ENCODE data around the gene PGBD1. TPM values are rescaled to one million over a fixed set of nuclear protein-coding genes. Genes with fewer than 3 reads are reported as not detected.

Gene PGBD1
- total RNA-seq, 1 donor from 2014 or later = 13.8 TPM

DNA sequence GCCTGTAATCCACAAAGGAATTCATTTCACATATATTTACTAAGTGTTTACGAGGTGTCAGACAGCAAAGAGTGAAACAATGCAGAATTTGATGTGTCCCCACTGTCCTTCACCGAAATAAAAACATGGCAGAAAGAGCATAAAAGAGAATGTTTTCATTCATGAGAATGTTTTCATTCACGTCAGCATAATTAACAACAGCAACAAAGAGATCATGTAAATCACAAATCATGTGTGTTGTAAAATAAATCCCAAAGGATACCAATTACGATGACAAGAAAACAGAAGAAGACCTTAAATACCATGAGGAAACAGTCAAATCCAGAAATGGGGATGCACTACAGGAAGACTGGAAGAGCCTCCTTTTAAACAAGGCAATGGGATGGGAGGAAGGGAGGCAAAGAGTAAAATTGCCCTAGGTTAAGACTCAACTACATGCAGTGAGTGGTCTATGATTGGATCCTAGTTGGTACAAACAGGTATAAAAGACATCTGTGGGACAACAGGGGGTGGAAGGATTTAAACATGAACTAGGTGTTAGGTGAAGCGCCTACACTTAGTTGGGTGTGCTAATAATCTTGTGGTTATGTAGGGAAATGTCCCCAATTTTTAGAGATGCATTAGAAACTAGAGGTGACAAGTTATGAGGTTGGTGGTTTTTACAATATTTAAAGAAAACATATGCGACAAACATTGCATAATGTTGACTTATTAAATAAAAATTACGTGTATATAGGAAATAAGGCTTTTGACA is 53.1 kb downstream of the PGBD1 start:
- peak overlapping the region; percentile 79 for H3K4me3 ChIP-seq
- H3K4me1 ChIP-seq = peaks cover 21% of the 10 kb centered on the region
- no peaks in the 10 kb centered on the region for H3K27me3 ChIP-seq
- no peak overlapping the region for H2AFZ ChIP-seq (replicated peaks)
- no peaks in the 10 kb centered on the region for H3K4me1 Mint-ChIP-seq
- H3K27ac Mint-ChIP-seq = no peak overlapping the region
- H3K27me3 Mint-ChIP-seq (ENCODE audit: insufficient read depth, low read depth) = no peaks in the 10 kb centered on the region
- DNase-seq (ENCODE audit: low spot score) = no peak
- no peaks in the 10 kb centered on the region for H4K20me1 ChIP-seq (ENCODE audit: low read depth)
- H3K9me3 Mint-ChIP-seq = peaks cover 4% of the 10 kb centered on the region
- peaks cover 31% of the 10 kb centered on the region for H3F3A ChIP-seq (ENCODE audit: low read depth)
- H3K9ac ChIP-seq = peak overlapping the region; percentile 25
- peaks cover 6% of the 10 kb centered on the region for H3K36me3 Mint-ChIP-seq
- H3K4me3 Mint-ChIP-seq = no peak overlapping the region
- peak overlapping the region; percentile 100 for H3K27ac ChIP-seq
- no peaks in the 10 kb centered on the region for H3K9me3 ChIP-seq (ENCODE audit: low read depth)
- H3K4me2 ChIP-seq = peak overlapping the region; percentile 88
- TF ChIP-seq EZH2phosphoT487 (IDR thresholded peaks at IDR 0.05) (no peak), EZH2 (IDR thresholded peaks at IDR 0.05) (no peak)
- TF ChIP-seq, protein P1, sequence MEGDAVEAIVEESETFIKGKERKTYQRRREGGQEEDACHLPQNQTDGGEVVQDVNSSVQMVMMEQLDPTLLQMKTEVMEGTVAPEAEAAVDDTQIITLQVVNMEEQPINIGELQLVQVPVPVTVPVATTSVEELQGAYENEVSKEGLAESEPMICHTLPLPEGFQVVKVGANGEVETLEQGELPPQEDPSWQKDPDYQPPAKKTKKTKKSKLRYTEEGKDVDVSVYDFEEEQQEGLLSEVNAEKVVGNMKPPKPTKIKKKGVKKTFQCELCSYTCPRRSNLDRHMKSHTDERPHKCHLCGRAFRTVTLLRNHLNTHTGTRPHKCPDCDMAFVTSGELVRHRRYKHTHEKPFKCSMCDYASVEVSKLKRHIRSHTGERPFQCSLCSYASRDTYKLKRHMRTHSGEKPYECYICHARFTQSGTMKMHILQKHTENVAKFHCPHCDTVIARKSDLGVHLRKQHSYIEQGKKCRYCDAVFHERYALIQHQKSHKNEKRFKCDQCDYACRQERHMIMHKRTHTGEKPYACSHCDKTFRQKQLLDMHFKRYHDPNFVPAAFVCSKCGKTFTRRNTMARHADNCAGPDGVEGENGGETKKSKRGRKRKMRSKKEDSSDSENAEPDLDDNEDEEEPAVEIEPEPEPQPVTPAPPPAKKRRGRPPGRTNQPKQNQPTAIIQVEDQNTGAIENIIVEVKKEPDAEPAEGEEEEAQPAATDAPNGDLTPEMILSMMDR (IDR thresholded peaks at IDR 0.05) = no peak
- peaks cover 26% of the 10 kb centered on the region for H3K79me2 ChIP-seq (ENCODE audit: low read depth)
- H3K36me3 ChIP-seq = no peaks in the 10 kb centered on the region

GRCh38 chr6:28335040-28335563 is 53.7 kb downstream of the PGBD1 start:
- Histone ChIP-seq H3F3A (ENCODE audit: low read depth) (peaks cover 31% of the 10 kb centered on the region), H3K27me3 (no peaks in the 10 kb centered on the region), H3K4me1 (peaks cover 21% of the 10 kb centered on the region)

DNA sequence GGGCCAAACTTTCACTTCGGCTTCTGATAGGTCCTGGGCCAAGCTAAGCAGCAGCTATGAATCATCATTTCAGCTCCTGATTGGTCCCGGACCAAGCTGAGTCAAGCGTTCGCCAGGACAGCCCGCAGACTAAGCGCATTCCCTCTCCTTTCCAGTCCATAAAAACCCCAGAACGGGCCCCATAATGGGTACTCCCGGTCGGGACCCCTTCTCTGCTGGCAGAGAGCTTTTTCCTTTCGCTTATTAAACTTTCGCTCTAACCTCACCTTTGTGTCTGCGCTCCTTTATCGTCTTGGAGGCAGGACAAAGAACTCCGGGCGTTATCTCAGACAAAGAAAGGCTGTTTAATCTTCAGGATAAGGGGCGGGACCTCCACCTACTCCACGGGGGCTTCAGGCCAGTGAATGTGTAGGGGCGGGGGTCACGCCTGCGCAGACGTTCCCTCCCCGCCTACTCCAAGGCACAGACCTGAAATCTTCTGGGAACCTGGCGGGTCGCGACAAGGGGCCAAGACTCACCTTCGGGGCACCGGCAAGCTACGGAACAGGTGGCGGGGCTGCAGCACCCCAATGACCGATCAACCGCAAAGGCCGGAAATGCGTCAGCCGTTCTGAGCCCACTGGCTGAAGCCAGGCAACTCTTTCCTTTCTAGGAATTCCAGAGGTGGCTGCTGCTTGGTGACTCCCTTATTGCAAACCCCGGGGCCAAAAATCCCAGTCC is 54.4 kb downstream of the PGBD1 start, which contains the start of gene ZSCAN31:
Gene ZSCAN31 (minus strand): TSS at position 585 of the 720 bp plus-strand sequence. CDS start 6,465 bp downstream, outside the sequence.
- H4K20me1 ChIP-seq (ENCODE audit: low read depth) = no peaks in the 10 kb centered on the region
- H3K4me1 ChIP-seq = peaks cover 21% of the 10 kb centered on the region
- TF ChIP-seq, protein P1 (IDR thresholded peaks at IDR 0.05) = no peak
- TF ChIP-seq EZH2 (IDR thresholded peaks at IDR 0.05) (no peak), EZH2phosphoT487 (IDR thresholded peaks at IDR 0.05) (no peak)
- H2AFZ ChIP-seq (replicated peaks) = peak within 1 kb of the TSS; percentile 74
- peak within 1 kb of the TSS; percentile 88 for H3K4me2 ChIP-seq
- H3K4me3 Mint-ChIP-seq = no peak within 1 kb of the TSS
- H3K4me1 Mint-ChIP-seq = no peaks in the 10 kb centered on the region
- peaks cover 26% of the 10 kb centered on the region for H3K79me2 ChIP-seq (ENCODE audit: low read depth)
- DNase-seq (ENCODE audit: low spot score) = peak; percentile 94
- H3F3A ChIP-seq (ENCODE audit: low read depth) = peaks cover 31% of the 10 kb centered on the region
- H3K36me3 ChIP-seq = no peaks in the 10 kb centered on the region
- peak within 1 kb of the TSS; percentile 79 for H3K4me3 ChIP-seq
- H3K27ac Mint-ChIP-seq = no peak within 1 kb of the TSS
- peaks cover 2% of the 10 kb centered on the region for H3K9me3 Mint-ChIP-seq
- H3K9ac ChIP-seq = peak within 1 kb of the TSS; percentile 97
- H3K9me3 ChIP-seq (ENCODE audit: low read depth) = no peaks in the 10 kb centered on the region
- peaks cover 6% of the 10 kb centered on the region for H3K36me3 Mint-ChIP-seq
- peak within 1 kb of the TSS; percentile 100 for H3K27ac ChIP-seq
- H3K27me3 Mint-ChIP-seq (ENCODE audit: insufficient read depth, low read depth) = no peaks in the 10 kb centered on the region
- H3K27me3 ChIP-seq = no peaks in the 10 kb centered on the region

More at GRCh38 chr6:28335040-28335563, 53.7 kb downstream of the PGBD1 start:
- no peak overlapping the region for H2AFZ ChIP-seq (replicated peaks)
- H3K4me3 ChIP-seq = peak overlapping the region; percentile 79
- Mint-ChIP-seq H3K27me3 (ENCODE audit: insufficient read depth, low read depth) (no peaks in the 10 kb centered on the region), H3K27ac (no peak overlapping the region), H3K4me1 (no peaks in the 10 kb centered on the region), H3K4me3 (no peak overlapping the region), H3K9me3 (peaks cover 2% of the 10 kb centered on the region), H3K36me3 (peaks cover 6% of the 10 kb centered on the region)
- TF ChIP-seq EZH2phosphoT487 (IDR thresholded peaks at IDR 0.05) = no peak
- TF ChIP-seq EZH2 (IDR thresholded peaks at IDR 0.05) = no peak
- TF ChIP-seq, protein P1 (IDR thresholded peaks at IDR 0.05) = no peak
- no peaks in the 10 kb centered on the region for H3K36me3 ChIP-seq
- no peak for DNase-seq (ENCODE audit: low spot score)
- no peaks in the 10 kb centered on the region for H4K20me1 ChIP-seq (ENCODE audit: low read depth)
- no peaks in the 10 kb centered on the region for H3K9me3 ChIP-seq (ENCODE audit: low read depth)
- peak overlapping the region; percentile 100 for H3K27ac ChIP-seq
- H3K9ac ChIP-seq = peak overlapping the region; percentile 25
- peaks cover 26% of the 10 kb centered on the region for H3K79me2 ChIP-seq (ENCODE audit: low read depth)
- H3K4me2 ChIP-seq = peak overlapping the region; percentile 88

Data from neural progenitor cell (in vitro differentiated cells).